ENCODE measurements around the gene ACSS3. TPM values are rescaled to one million over a fixed set of nuclear protein-coding genes. Genes with fewer than 3 reads are reported as not detected.
A peak's percentile ranks its signal among the peaks of the same experiment; 100 is the strongest.

The ACSS3 gene
- total RNA-seq, 1 donor: 22.4 TPM

GRCh38 chr12:81123611-81124010 is 45.7 kb downstream of the ACSS3 start:
- H3K79me2 ChIP-seq (ENCODE audit: insufficient read depth, low read length): no peaks in the 10 kb centered on the region
- no peaks in the 10 kb centered on the region for H4K20me1 ChIP-seq (ENCODE audit: insufficient read depth, low read length)
- no peak overlapping the region for H2AFZ ChIP-seq (ENCODE audit: low read length)
- H3K27me3 ChIP-seq (ENCODE audit: insufficient read depth, low read length): no peaks in the 10 kb centered on the region
- H3K4me3 ChIP-seq (ENCODE audit: insufficient read depth, low read length): no peak overlapping the region
- no peaks in the 10 kb centered on the region for H3K36me3 ChIP-seq (ENCODE audit: insufficient read depth, low read length)
- no peak for TF ChIP-seq CTCF (IDR thresholded peaks at IDR 0.05; ENCODE audit: extremely low read depth, low read depth, low read length)
- no peaks in the 10 kb centered on the region for H3K4me1 ChIP-seq (ENCODE audit: insufficient read depth, low read length)
- no peak for DNase-seq (ENCODE audit: insufficient read length, low spot score, missing footprints)
- peaks cover 2% of the 10 kb centered on the region for H3K9me3 ChIP-seq (ENCODE audit: low read depth, low read length)
- H3K27ac ChIP-seq (ENCODE audit: low read depth, low read length): no peak overlapping the region
- no peak overlapping the region for H3K4me2 ChIP-seq (ENCODE audit: insufficient read depth, low read length)

- Histone ChIP-seq H3K36me3 (ENCODE audit: insufficient read depth, low read length) (no peaks in the 10 kb centered on the region), H2AFZ (ENCODE audit: low read length) (no peak overlapping the region), H3K4me2 (ENCODE audit: insufficient read depth, low read length) (no peak overlapping the region), H3K9me3 (ENCODE audit: low read depth, low read length) (peaks cover 2% of the 10 kb centered on the region), H3K27ac (ENCODE audit: low read depth, low read length) (no peak overlapping the region), H3K79me2 (ENCODE audit: insufficient read depth, low read length) (no peaks in the 10 kb centered on the region), H3K27me3 (ENCODE audit: insufficient read depth, low read length) (no peaks in the 10 kb centered on the region), H3K4me3 (ENCODE audit: insufficient read depth, low read length) (no peak overlapping the region), H4K20me1 (ENCODE audit: insufficient read depth, low read length) (no peaks in the 10 kb centered on the region), H3K4me1 (ENCODE audit: insufficient read depth, low read length) (no peaks in the 10 kb centered on the region)
- TF ChIP-seq CTCF (IDR thresholded peaks at IDR 0.05; ENCODE audit: extremely low read depth, low read depth, low read length): no peak
- no peak for DNase-seq (ENCODE audit: insufficient read length, low spot score, missing footprints)
Observed at GRCh38 chr12:81125691-81126090, 47.8 kb downstream of the ACSS3 start.

DNA sequence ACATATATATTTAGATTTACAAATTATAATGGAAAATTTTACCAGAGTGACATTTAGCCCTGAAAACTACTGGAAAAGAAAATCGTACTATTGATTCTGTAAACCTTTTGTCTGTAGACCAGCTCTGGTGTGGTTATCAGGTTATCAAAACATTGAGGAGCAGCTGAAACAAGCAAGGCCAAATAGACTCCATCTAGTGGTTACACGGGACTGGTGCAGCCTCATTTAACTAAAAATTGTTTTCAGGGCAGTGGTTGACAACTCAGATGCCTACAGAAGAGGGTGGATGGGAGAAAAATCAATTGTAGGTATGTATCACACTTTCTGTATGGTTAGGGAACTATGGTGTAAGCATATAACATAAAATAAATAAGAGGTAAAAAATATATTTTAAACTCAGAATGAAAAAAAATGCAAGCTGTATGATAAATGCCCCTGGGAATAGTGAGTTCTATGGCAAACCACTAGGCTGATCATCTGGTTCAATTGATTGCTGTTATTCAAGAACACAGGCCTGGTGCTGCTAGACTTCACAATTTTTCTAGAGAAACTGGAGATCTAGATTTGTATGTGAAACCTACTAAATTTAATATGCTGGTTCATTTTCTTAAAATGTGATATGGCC is 51.2 kb downstream of the ACSS3 start:
- no peaks in the 10 kb centered on the region for H4K20me1 ChIP-seq (ENCODE audit: insufficient read depth, low read length)
- no peaks in the 10 kb centered on the region for H3K4me1 ChIP-seq (ENCODE audit: insufficient read depth, low read length)
- H3K4me2 ChIP-seq (ENCODE audit: insufficient read depth, low read length): no peak overlapping the region
- no peaks in the 10 kb centered on the region for H3K9me3 ChIP-seq (ENCODE audit: low read depth, low read length)
- peak; percentile 86 for TF ChIP-seq CTCF (IDR thresholded peaks at IDR 0.05; ENCODE audit: extremely low read depth, low read depth, low read length)
- peak; percentile 30 for DNase-seq (ENCODE audit: insufficient read length, low spot score, missing footprints)
- no peaks in the 10 kb centered on the region for H3K36me3 ChIP-seq (ENCODE audit: insufficient read depth, low read length)
- no peak overlapping the region for H3K4me3 ChIP-seq (ENCODE audit: insufficient read depth, low read length)
- no peaks in the 10 kb centered on the region for H3K79me2 ChIP-seq (ENCODE audit: insufficient read depth, low read length)
- H2AFZ ChIP-seq (ENCODE audit: low read length): no peak overlapping the region
- H3K27ac ChIP-seq (ENCODE audit: low read depth, low read length): no peak overlapping the region
- H3K27me3 ChIP-seq (ENCODE audit: insufficient read depth, low read length): no peaks in the 10 kb centered on the region

- Histone ChIP-seq H4K20me1 (ENCODE audit: insufficient read depth, low read length) (no peaks in the 10 kb centered on the region), H3K4me1 (ENCODE audit: insufficient read depth, low read length) (no peaks in the 10 kb centered on the region), H3K79me2 (ENCODE audit: insufficient read depth, low read length) (no peaks in the 10 kb centered on the region), H3K27me3 (ENCODE audit: insufficient read depth, low read length) (no peaks in the 10 kb centered on the region), H3K27ac (ENCODE audit: low read depth, low read length) (no peak overlapping the region), H2AFZ (ENCODE audit: low read length) (no peak overlapping the region), H3K9me3 (ENCODE audit: low read depth, low read length) (no peaks in the 10 kb centered on the region), H3K4me2 (ENCODE audit: insufficient read depth, low read length) (no peak overlapping the region), H3K36me3 (ENCODE audit: insufficient read depth, low read length) (no peaks in the 10 kb centered on the region), H3K4me3 (ENCODE audit: insufficient read depth, low read length) (no peak overlapping the region)
- DNase-seq (ENCODE audit: insufficient read length, low spot score, missing footprints): no peak
- TF ChIP-seq CTCF (IDR thresholded peaks at IDR 0.05; ENCODE audit: extremely low read depth, low read depth, low read length): no peak
Observed at GRCh38 chr12:81136519-81136918, 58.6 kb downstream of the ACSS3 start.

Measured in osteoblast (primary cell).